Measurements from ENCODE around the gene FAM219B. TPM values are rescaled to one million over a fixed set of nuclear protein-coding genes. Genes with fewer than 3 reads are reported as not detected.
A peak's percentile ranks its signal among the peaks of the same experiment; 100 is the strongest.

FAM219B gene
- total and polyA plus RNA-seq, 10 of the 15 experiments (the other 5 are each of a cell fraction or from before 2014, with no cell fraction given) = 7.6 to 53.2 (median 29.4) TPM

GRCh38 chr15:74870436-74871215 lies 36.0 kb downstream of the FAM219B start:
- peaks cover 40% of the 10 kb centered on the region for H3K4me1 ChIP-seq (ENCODE audit: control insufficient read depth, insufficient read depth, low read length)
- no peak overlapping the region for H2AFZ ChIP-seq (ENCODE audit: control insufficient read depth, low read depth, low read length)
- POLR2A ChIA-PET = interaction anchor here (0.6 to 5.2 kb wide), 25 partner anchors 12 to 252 kb away, joined by 3 to 80 read pairs (median 4); partner anchors contain the start of genes CSK, FAM219B, MPI and ULK3
- SMC1A ChIA-PET (ENCODE audit: uncharacterized antibody, unreplicated experiment) = interaction anchor here (0.8 to 6.5 kb wide), 25 partner anchors 12 to 486 kb away, joined by 3 to 120 read pairs (median 5); partner anchors contain the start of genes CLK3, FAM219B and ULK3
- TSS peak; percentile 81 for BruUV-seq (replicated peaks)
- H3K9me3 ChIP-seq (replicated peaks; ENCODE audit: control insufficient read depth, insufficient read depth, low read length) = peaks cover 12% of the 10 kb centered on the region
- no peak for DNase-seq (ENCODE audit: low read depth, low spot score)
- WGBS (ENCODE audit: insufficient coverage, insufficient replicate concordance, low lambda C conversion rate, missing lambda C conversion rate) = 0% methylated on average over 6 of the region's 6 CpGs
- CTCF ChIA-PET = interaction anchor here (1.1 to 11.2 kb wide), 21 partner anchors 9 to 102 kb away, joined by 3 to 129 read pairs (median 5); partner anchors contain the start of gene FAM219B
- peak; percentile 32; the same call in 1 of the 2 replicates for TF ChIP-seq POLR2AphosphoS5 (IDR thresholded peaks at IDR 0.05; ENCODE audit: low read length)
- TF ChIP-seq, protein P1, sequence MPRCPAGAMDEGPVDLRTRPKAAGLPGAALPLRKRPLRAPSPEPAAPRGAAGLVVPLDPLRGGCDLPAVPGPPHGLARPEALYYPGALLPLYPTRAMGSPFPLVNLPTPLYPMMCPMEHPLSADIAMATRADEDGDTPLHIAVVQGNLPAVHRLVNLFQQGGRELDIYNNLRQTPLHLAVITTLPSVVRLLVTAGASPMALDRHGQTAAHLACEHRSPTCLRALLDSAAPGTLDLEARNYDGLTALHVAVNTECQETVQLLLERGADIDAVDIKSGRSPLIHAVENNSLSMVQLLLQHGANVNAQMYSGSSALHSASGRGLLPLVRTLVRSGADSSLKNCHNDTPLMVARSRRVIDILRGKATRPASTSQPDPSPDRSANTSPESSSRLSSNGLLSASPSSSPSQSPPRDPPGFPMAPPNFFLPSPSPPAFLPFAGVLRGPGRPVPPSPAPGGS (IDR thresholded peaks at IDR 0.05; ENCODE audit: borderline replicate concordance, insufficient read depth, low read depth, low read length, poor library complexity, severe bottlenecking) = no peak
- TF ChIP-seq PKNOX1 (IDR thresholded peaks at IDR 0.05) = peak; percentile 12; the same call in 1 of the 2 replicates
- TF ChIP-seq YY1 (IDR thresholded peaks at IDR 0.05; ENCODE audit: low read depth, low read length) = no peak
- peak; percentile 44; the same call in 1 of the 2 replicates for TF ChIP-seq MLLT1 (IDR thresholded peaks at IDR 0.05)
- 0 out of 2 replicates have a peak, but pooled peaks have one; percentile 39 for TF ChIP-seq CHD1 (IDR thresholded peaks at IDR 0.05; ENCODE audit: low read depth, low read length)
- peak; percentile 41 for TF ChIP-seq NFIC (IDR thresholded peaks at IDR 0.05; ENCODE audit: low read depth, low read length)
- no peak for TF ChIP-seq PRDM15 (CRISPR knock-in tag; IDR thresholded peaks at IDR 0.05)
- TF ChIP-seq RUNX3 (IDR thresholded peaks at IDR 0.05; ENCODE audit: low read length) = 0 out of 2 replicates have a peak, but pooled peaks have one; percentile 5
- peak; percentile 23 for FAIRE-seq
- RAD21 ChIA-PET (ENCODE audit: unreplicated experiment) = interaction anchor here (0.9 to 4.8 kb wide), 21 partner anchors 11 to 157 kb away, joined by 3 to 57 read pairs (median 10); partner anchors contain the start of genes CSK, FAM219B, SCAMP5 and ULK3
- H3K9ac ChIP-seq (ENCODE audit: control insufficient read depth, insufficient read depth, low read length) = peak overlapping the region; percentile 70
- H4K20me1 ChIP-seq (ENCODE audit: control insufficient read depth, insufficient read depth) = no peaks in the 10 kb centered on the region
- peak overlapping the region; percentile 94 for H3K27ac ChIP-seq (ENCODE audit: control insufficient read depth, insufficient read depth)
- peaks cover 2 to 16% of the 10 kb centered on the region in 2 experiments; a peak in 2 of 4 replicates for H3K36me3 ChIP-seq (ENCODE audit: control insufficient read depth in 2 of 2, insufficient read depth in 2 of 2, low read length in 1 of 2)
- no peaks in the 10 kb centered on the region for H3K27me3 ChIP-seq (replicated peaks in 1 of 2; ENCODE audit: control insufficient read depth in 2 of 2, insufficient read depth in 2 of 2, low read length in 1 of 2)
- H3K4me3 ChIP-seq = peak overlapping the region; percentile 93
- H3K4me2 ChIP-seq (ENCODE audit: control insufficient read depth, insufficient read depth) = peak overlapping the region; percentile 79
- no peak for ATAC-seq
- H3K79me2 ChIP-seq (ENCODE audit: control insufficient read depth, insufficient read depth, low read length) = peaks cover 68% of the 10 kb centered on the region
- in situ Hi-C loops (cut with MboI) (no loop called here), intact Hi-C loops (cut with micrococcal nuclease; ENCODE audit: unreplicated experiment) (loop anchor here (2.0 kb wide), 2 partner anchors 14 to 28 kb away; partner anchors contain the start of gene ULK3)

Measured in GM12878 (cell line).